ENCODE measurements around the gene ADCYAP1R1.

Gene ADCYAP1R1

DNA sequence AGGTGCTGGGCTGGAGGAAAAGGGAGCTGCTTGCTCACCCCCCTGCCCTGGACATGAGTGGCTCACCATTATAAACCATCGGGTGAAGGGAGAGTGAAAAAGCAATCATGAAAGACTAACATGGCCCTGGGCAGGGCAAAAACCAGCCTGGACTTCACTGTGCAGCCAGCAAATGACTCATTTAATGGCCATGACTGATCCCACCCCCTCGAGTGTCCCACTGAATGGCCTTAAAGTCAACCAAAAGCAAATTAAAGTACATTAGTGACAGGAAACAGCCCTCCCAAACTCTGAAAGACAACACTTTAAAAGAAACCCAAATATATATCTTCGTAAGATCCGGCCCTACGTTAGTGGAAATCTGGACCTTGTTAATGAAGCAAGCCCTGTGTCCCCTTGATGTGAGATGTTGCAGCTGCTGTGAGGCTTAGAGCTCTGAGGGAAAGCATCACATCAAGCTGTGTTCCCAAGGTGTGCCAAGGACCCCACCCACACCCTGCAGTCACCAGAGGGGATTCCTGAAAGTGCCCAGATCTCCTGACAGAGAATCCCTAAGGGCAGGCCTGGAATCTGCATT lies 31.2 kb downstream of the ADCYAP1R1 start:
- Histone ChIP-seq H3K79me2 (ENCODE audit: control insufficient read depth, low read length) (no peaks in the 10 kb centered on the region), H3K27ac (ENCODE audit: low read depth, low read length) (no peak overlapping the region), H3K27me3 (ENCODE audit: control insufficient read depth, low read length) (peaks cover 22% of the 10 kb centered on the region), H3K9me3 (ENCODE audit: control insufficient read depth, insufficient read depth, low read length) (no peaks in the 10 kb centered on the region), H4K20me1 (ENCODE audit: control insufficient read depth, insufficient read depth, low read depth, low read length) (no peaks in the 10 kb centered on the region), H3K9me2 (replicated peaks; ENCODE audit: control insufficient read depth, low read length) (no peaks in the 10 kb centered on the region), H3K4me2 (ENCODE audit: low read length) (no peak overlapping the region), H3K4me3 (ENCODE audit: low read length) (no peak overlapping the region), H3K36me3 (ENCODE audit: control insufficient read depth, low read length) (no peaks in the 10 kb centered on the region), H3K4me1 (ENCODE audit: control insufficient read depth, low read length) (no peaks in the 10 kb centered on the region), H3F3A (ENCODE audit: control insufficient read depth, insufficient read depth) (no peaks in the 10 kb centered on the region)
- TF ChIP-seq EZH2phosphoT487 (IDR thresholded peaks at IDR 0.05; ENCODE audit: borderline replicate concordance, low read length), result no peak
- TF ChIP-seq, protein P1, sequence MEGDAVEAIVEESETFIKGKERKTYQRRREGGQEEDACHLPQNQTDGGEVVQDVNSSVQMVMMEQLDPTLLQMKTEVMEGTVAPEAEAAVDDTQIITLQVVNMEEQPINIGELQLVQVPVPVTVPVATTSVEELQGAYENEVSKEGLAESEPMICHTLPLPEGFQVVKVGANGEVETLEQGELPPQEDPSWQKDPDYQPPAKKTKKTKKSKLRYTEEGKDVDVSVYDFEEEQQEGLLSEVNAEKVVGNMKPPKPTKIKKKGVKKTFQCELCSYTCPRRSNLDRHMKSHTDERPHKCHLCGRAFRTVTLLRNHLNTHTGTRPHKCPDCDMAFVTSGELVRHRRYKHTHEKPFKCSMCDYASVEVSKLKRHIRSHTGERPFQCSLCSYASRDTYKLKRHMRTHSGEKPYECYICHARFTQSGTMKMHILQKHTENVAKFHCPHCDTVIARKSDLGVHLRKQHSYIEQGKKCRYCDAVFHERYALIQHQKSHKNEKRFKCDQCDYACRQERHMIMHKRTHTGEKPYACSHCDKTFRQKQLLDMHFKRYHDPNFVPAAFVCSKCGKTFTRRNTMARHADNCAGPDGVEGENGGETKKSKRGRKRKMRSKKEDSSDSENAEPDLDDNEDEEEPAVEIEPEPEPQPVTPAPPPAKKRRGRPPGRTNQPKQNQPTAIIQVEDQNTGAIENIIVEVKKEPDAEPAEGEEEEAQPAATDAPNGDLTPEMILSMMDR (IDR thresholded peaks at IDR 0.05; ENCODE audit: low read depth, low read length, poor library complexity, severe bottlenecking), result no peak

DNA sequence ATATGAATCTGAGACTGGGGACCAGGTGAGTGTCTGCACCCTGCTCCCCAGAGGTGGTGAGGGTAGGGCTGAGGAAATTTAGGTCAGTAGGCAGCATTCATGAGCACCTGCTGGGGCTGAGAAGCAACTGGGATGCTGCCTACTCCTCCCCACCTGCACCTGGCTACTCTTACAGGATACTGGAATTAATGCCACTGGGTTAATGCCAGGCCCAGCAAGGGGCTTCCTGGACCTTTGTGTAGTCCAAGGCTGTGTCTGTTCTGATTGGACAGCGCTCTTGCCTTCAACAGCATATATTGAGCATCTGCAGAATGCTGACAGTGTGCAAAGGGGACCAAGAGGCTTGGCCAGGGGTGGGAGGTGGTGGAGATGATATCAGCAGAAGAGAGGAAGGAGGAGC lies 32.1 kb downstream of the ADCYAP1R1 start:
- H4K20me1 ChIP-seq (ENCODE audit: control insufficient read depth, insufficient read depth, low read depth, low read length), result no peaks in the 10 kb centered on the region
- no peaks in the 10 kb centered on the region for H3K9me2 ChIP-seq (replicated peaks; ENCODE audit: control insufficient read depth, low read length)
- no peaks in the 10 kb centered on the region for H3K9me3 ChIP-seq (ENCODE audit: control insufficient read depth, insufficient read depth, low read length)
- H3K79me2 ChIP-seq (ENCODE audit: control insufficient read depth, low read length), result no peaks in the 10 kb centered on the region
- TF ChIP-seq EZH2phosphoT487 (IDR thresholded peaks at IDR 0.05; ENCODE audit: borderline replicate concordance, low read length), result no peak
- TF ChIP-seq, protein P1 (IDR thresholded peaks at IDR 0.05; ENCODE audit: low read depth, low read length, poor library complexity, severe bottlenecking), result no peak
- H3K27me3 ChIP-seq (ENCODE audit: control insufficient read depth, low read length), result peaks cover 22% of the 10 kb centered on the region
- H3K4me2 ChIP-seq (ENCODE audit: low read length), result no peak overlapping the region
- no peak overlapping the region for H3K27ac ChIP-seq (ENCODE audit: low read depth, low read length)
- no peaks in the 10 kb centered on the region for H3K36me3 ChIP-seq (ENCODE audit: control insufficient read depth, low read length)
- H3F3A ChIP-seq (ENCODE audit: control insufficient read depth, insufficient read depth), result no peaks in the 10 kb centered on the region
- H3K4me3 ChIP-seq (ENCODE audit: low read length), result no peak overlapping the region
- H3K4me1 ChIP-seq (ENCODE audit: control insufficient read depth, low read length), result no peaks in the 10 kb centered on the region

DNA sequence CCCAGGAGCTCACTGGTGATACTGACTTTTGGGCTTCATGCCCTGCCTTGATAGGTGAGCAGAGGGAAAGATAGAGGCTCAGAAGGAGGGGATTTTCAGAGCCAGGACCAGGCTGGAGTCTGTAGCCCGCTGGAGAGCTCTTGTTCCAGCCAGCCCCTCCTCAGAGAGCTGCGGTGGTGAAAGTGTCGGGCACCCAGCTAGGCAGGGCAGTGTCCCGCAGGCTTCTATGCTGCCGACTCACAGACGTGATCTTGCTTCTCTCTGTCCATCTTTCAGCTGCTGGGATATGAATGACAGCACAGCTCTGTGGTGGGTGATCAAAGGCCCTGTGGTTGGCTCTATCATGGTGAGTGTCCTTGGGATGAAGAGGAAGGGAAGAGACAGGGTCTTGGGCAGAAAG lies 35.2 kb downstream of the ADCYAP1R1 start:
- TF ChIP-seq, protein P1 (IDR thresholded peaks at IDR 0.05; ENCODE audit: low read depth, low read length, poor library complexity, severe bottlenecking), result no peak
- no peak for TF ChIP-seq EZH2phosphoT487 (IDR thresholded peaks at IDR 0.05; ENCODE audit: borderline replicate concordance, low read length)
- no peaks in the 10 kb centered on the region for H3K36me3 ChIP-seq (ENCODE audit: control insufficient read depth, low read length)
- no peak overlapping the region for H3K27ac ChIP-seq (ENCODE audit: low read depth, low read length)
- peaks cover 8% of the 10 kb centered on the region for H3K27me3 ChIP-seq (ENCODE audit: control insufficient read depth, low read length)
- no peaks in the 10 kb centered on the region for H3K79me2 ChIP-seq (ENCODE audit: control insufficient read depth, low read length)
- no peaks in the 10 kb centered on the region for H3K9me2 ChIP-seq (replicated peaks; ENCODE audit: control insufficient read depth, low read length)
- no peaks in the 10 kb centered on the region for H3K4me1 ChIP-seq (ENCODE audit: control insufficient read depth, low read length)
- H3K4me3 ChIP-seq (ENCODE audit: low read length), result no peak overlapping the region
- H3K9me3 ChIP-seq (ENCODE audit: control insufficient read depth, insufficient read depth, low read length), result no peaks in the 10 kb centered on the region
- no peaks in the 10 kb centered on the region for H4K20me1 ChIP-seq (ENCODE audit: control insufficient read depth, insufficient read depth, low read depth, low read length)
- no peak overlapping the region for H3K4me2 ChIP-seq (ENCODE audit: low read length)
- H3F3A ChIP-seq (ENCODE audit: control insufficient read depth, insufficient read depth), result no peaks in the 10 kb centered on the region

All from DOHH2 (cell line).